OCI-LY7 (cell line): ENCODE results near the gene AOPEP.

Experiments
- CTCF ChIP-seq: fragments of 200-600 bp; sonication (generic); conservative IDR thresholded peaks from 2 replicates; pipeline ENCODE4 v1.5.1; 2014; ENCODE audit warnings: mild to moderate bottlenecking, antibody characterized with exemption, low read length, moderate library complexity, mixed read lengths
- EZH2phosphoT487 ChIP-seq: fragments of 200-600 bp; sonication (generic); IDR thresholded peaks from 2 replicates; pipeline ENCODE4 v1.6.1; 2018; ENCODE audit warnings: low read depth, borderline replicate concordance, mild to moderate bottlenecking, mixed run types, antibody characterized with exemption, low read length, moderate library complexity, mixed read lengths

DNA sequence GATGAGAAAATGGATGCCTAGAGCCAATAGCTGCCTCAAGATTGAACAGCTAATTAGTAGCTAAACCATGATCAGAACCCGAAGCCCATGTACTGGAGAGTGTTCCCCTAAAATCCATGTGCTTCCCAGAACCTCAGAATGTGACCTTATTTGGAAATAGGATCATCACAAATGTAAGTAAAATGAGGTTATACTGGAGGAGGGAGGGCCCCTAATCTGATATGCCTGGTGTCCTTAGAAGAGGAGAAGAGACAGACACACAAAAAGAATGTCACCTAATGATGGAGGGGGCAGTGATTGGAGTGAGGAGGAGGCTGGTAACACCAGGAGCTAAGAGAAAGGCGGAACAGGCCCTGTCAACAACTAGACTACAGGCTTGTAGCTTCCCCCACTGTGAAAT is 45.9 kb upstream of the AOPEP start:
- TF ChIP-seq CTCF (no peak), EZH2phosphoT487 (no peak)
